Stimulated activated CD8-positive, alpha-beta memory T cell treated with anti-CD3 and anti-CD28 coated beads, Interleukin-2, amount 100 ng/mL, for 48 hours (primary cell): ENCODE data around the gene GCM1.

ENCODE experiments used
- DNase-seq, 2 donors: peaks; one replicate each; pipeline ENCODE4 v3.0.0-alpha.2; 2020; ENCODE audit warnings: low read depth in 2 of 2

The GCM1 gene

GRCh38 chr6:53104916-53105315, 43.7 kb downstream of the GCM1 start:
- no peak for DNase-seq

- no peak for DNase-seq
Observed at GRCh38 chr6:53103993-53104675, 44.5 kb downstream of the GCM1 start.

- DNase-seq = no peak
Observed at GRCh38 chr6:53101006-53101405, 47.6 kb downstream of the GCM1 start.

GRCh38 chr6:53100561-53100960, 48.1 kb downstream of the GCM1 start:
- DNase-seq = no peak

- DNase-seq = no peak
Observed at GRCh38 chr6:53095716-53096115, 52.9 kb downstream of the GCM1 start.

GRCh38 chr6:53095270-53095669, 53.4 kb downstream of the GCM1 start:
- DNase-seq = no peak

- DNase-seq = no peak
Observed at GRCh38 chr6:53090576-53090975, 58.1 kb downstream of the GCM1 start.

- DNase-seq = no peak
Observed at GRCh38 chr6:53089948-53090347, 58.7 kb downstream of the GCM1 start.

GRCh38 chr6:53086302-53086701, 62.3 kb downstream of the GCM1 start:
- DNase-seq = no peak

- DNase-seq = no peak
Observed at GRCh38 chr6:53080813-53081212, 67.8 kb downstream of the GCM1 start.
